Esophagus muscularis mucosa (tissue), 3 donors: Measurements from ENCODE around the gene RASAL1.

Experiments used
- POLR2A ChIP-seq: fragments of 450-650 bp; IDR thresholded peaks from one replicate; pipeline ENCODE4 v1.6.1; 2017; ENCODE audit warnings: antibody characterized with exemption, moderate library complexity, mild to moderate bottlenecking, low read depth
- POLR2AphosphoS5 ChIP-seq, 2 donors: sonication (generic); formaldehyde crosslinking; IDR thresholded peaks; one replicate each; pipeline ENCODE4 v1.6.1; 2017; ENCODE audit warnings: antibody characterized with exemption in 2 of 2
- TF ChIP-seq, protein P1 (sequence below), 3 experiments: fragments of 200-600 bp in 2 of 3; fragments of 450-650 bp in 1 of 3; sonication (generic) in 2 of 3; IDR thresholded peaks; one replicate each; pipeline ENCODE4 v1.5.1; 2017 to 2019; ENCODE audit warnings: antibody characterized with exemption in 3 of 3, mild to moderate bottlenecking in 2 of 3, moderate library complexity in 1 of 3

DNA sequence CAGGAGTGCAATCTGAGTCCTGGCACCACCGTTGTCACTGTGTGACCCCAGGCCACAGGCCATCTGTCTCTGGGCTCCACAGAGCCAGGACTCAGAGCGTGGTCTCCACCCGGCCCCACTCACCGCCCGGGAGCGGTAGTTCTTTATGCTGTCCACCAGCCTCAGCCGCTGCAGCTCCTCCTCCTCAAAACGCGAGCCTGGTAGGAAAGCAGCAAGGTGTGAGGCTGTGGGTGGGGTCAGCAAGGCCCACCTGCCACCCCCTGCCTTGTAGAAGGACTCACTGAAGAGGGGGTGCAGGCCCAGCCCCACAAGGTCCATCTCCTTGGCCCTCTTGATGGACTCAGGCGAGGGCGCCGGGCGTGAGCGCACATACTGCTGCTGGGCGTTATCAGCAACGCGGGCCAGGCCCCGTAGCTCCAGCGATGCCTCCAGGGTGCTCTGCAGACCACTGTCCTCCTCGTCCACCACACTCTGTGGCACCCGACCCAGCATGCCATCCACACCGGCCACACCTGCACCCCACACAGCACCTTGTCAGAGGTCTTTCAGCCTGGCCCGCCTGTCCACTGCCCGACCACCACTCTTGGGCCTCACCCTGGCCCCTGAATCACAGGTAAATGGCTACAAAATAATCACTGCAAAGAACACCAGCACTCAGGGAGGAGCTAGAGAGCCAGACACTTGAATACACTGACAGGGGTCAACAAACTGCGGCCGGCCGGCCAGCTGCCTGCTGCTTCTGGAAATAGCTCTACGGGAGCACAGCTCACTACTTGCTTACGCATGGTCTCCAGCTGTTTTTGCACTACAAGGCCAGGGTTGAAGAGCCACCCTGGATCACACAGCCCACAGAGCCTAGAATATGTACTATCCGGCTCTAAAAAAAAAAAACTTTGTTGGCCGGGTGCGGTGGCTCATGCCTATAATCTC, 30.2 kb upstream of the RASAL1 start:
- no peak for TF ChIP-seq POLR2AphosphoS5 (IDR thresholded peaks at IDR 0.05)
- no peak for TF ChIP-seq POLR2A
- TF ChIP-seq, protein P1, sequence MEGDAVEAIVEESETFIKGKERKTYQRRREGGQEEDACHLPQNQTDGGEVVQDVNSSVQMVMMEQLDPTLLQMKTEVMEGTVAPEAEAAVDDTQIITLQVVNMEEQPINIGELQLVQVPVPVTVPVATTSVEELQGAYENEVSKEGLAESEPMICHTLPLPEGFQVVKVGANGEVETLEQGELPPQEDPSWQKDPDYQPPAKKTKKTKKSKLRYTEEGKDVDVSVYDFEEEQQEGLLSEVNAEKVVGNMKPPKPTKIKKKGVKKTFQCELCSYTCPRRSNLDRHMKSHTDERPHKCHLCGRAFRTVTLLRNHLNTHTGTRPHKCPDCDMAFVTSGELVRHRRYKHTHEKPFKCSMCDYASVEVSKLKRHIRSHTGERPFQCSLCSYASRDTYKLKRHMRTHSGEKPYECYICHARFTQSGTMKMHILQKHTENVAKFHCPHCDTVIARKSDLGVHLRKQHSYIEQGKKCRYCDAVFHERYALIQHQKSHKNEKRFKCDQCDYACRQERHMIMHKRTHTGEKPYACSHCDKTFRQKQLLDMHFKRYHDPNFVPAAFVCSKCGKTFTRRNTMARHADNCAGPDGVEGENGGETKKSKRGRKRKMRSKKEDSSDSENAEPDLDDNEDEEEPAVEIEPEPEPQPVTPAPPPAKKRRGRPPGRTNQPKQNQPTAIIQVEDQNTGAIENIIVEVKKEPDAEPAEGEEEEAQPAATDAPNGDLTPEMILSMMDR (IDR thresholded peaks at IDR 0.05): no peak
